Measurements from ENCODE around the gene SLC18A2. TPM values are rescaled to one million over a fixed set of nuclear protein-coding genes. Genes with fewer than 3 reads are reported as not detected.
A peak's percentile ranks its signal among the peaks of the same experiment; 100 is the strongest.

Gene SLC18A2
- total and polyA plus RNA-seq, 9 donors = 2.4 to 12.0 (median 6.3) TPM

GRCh38 chr10:117320050-117320665 is 79.2 kb downstream of the SLC18A2 start:
- H3K9me3 ChIP-seq = no peaks in the 10 kb centered on the region
- 38 to 68% (median 48%) methylated on average over 1 of the region's 1 CpG for WGBS, 3 donors
- H3K36me3 ChIP-seq = no peaks in the 10 kb centered on the region
- no peak overlapping the region for H3K4me3 ChIP-seq
- no peak overlapping the region for H3K27ac ChIP-seq
- intact Hi-C loops (cut with DNase I) = loop anchor here in 2 of 4 donors (5.0 kb wide), 1 partner anchor 103 kb away; no protein-coding TSS in a partner anchor
- H3K4me1 ChIP-seq (ENCODE audit: insufficient read depth) = no peaks in the 10 kb centered on the region
- no peak for TF ChIP-seq EP300 (IDR thresholded peaks at IDR 0.05)
- peak; percentile 21 to 55 (median 38) for TF ChIP-seq CTCF (IDR thresholded peaks at IDR 0.05)
- DNase-seq = peak in 1 of 5 donors; percentile 19
- no peaks in the 10 kb centered on the region for H3K27me3 ChIP-seq

- TF ChIP-seq EP300 (IDR thresholded peaks at IDR 0.05) (no peak), POLR2A (IDR thresholded peaks at IDR 0.05) (no peak), CTCF (IDR thresholded peaks at IDR 0.05) (no peak)
These were observed 81.3 kb downstream of the SLC18A2 start for GRCh38 chr10:117322260-117322659.

GRCh38 chr10:117324367-117324766 is 83.5 kb downstream of the SLC18A2 start:
- Histone ChIP-seq H3K4me3 (no peak overlapping the region), H3K27me3 (no peaks in the 10 kb centered on the region), H3K36me3 (no peaks in the 10 kb centered on the region), H3K9me3 (no peaks in the 10 kb centered on the region), H3K4me1 (ENCODE audit: insufficient read depth) (peaks cover 1% of the 10 kb centered on the region), H3K27ac (no peak overlapping the region)
- DNase-seq = no peak
- 97% methylated on average over 2 of the region's 2 CpGs for WGBS, 3 donors
- TF ChIP-seq CTCF (IDR thresholded peaks at IDR 0.05) (no peak), EP300 (IDR thresholded peaks at IDR 0.05) (no peak)
- intact Hi-C loops (cut with DNase I) = loop anchor here in 2 of 4 donors (5.0 kb wide), 1 partner anchor 107 kb away; no protein-coding TSS in a partner anchor

More at GRCh38 chr10:117322260-117322659, 81.3 kb downstream of the SLC18A2 start:
- no peak for DNase-seq
- Histone ChIP-seq H3K36me3 (no peaks in the 10 kb centered on the region), H3K27ac (no peak overlapping the region), H3K4me1 (ENCODE audit: insufficient read depth) (no peaks in the 10 kb centered on the region), H3K4me3 (no peak overlapping the region), H3K9me3 (no peaks in the 10 kb centered on the region), H3K27me3 (no peaks in the 10 kb centered on the region)
- intact Hi-C loops (cut with DNase I) = loop anchor here in 2 of 4 donors (5.0 kb wide), 1 partner anchor 105 kb away; no protein-coding TSS in a partner anchor
- whole genome bisulfite sequencing, 3 donors = 53 to 57% (median 56%) methylated on average over 4 of the region's 4 CpGs

- DNase-seq = no peak
- H3K27ac ChIP-seq = no peak overlapping the region
- peaks cover 1% of the 10 kb centered on the region for H3K4me1 ChIP-seq (ENCODE audit: insufficient read depth)
- TF ChIP-seq POLR2A (IDR thresholded peaks at IDR 0.05) = no peak
- no peak for TF ChIP-seq EP300 (IDR thresholded peaks at IDR 0.05)
- no peak for TF ChIP-seq CTCF (IDR thresholded peaks at IDR 0.05)
- intact Hi-C loops (cut with DNase I) = no loop called here
- no peaks in the 10 kb centered on the region for H3K9me3 ChIP-seq
- no peak overlapping the region for H3K4me3 ChIP-seq
- no peaks in the 10 kb centered on the region for H3K27me3 ChIP-seq
- H3K36me3 ChIP-seq = no peaks in the 10 kb centered on the region
These were observed 86.3 kb downstream of the SLC18A2 start for GRCh38 chr10:117327262-117327661.

Other genes with a start within 250 kb of the SLC18A2 start
- gene SHTN1, start 235.9 kb upstream of the SLC18A2 start, total RNA-seq = 10 to 100 TPM in 6 of 7 donors, 1 to 10 TPM in 1; 8.6 to 22.1 (median 20.3) TPM
- gene SHTN1, start 235.9 kb upstream of the SLC18A2 start, polyA plus RNA-seq = 10 to 100 TPM in 1 of 2 donors, 1 to 10 TPM in 1; 4.7 to 16.3 TPM
- gene VAX1, start 102.8 kb upstream of the SLC18A2 start, total RNA-seq = not detected
- not detected for gene VAX1, start 102.8 kb upstream of the SLC18A2 start, polyA plus RNA-seq
- gene KCNK18, start 43.6 kb upstream of the SLC18A2 start, total RNA-seq = not detected
- gene KCNK18, start 43.6 kb upstream of the SLC18A2 start, polyA plus RNA-seq = not detected
- gene PDZD8, start 134.3 kb downstream of the SLC18A2 start, total RNA-seq = 10 to 100 TPM; 19.3 to 49.6 (median 39.9) TPM
- gene PDZD8, start 134.3 kb downstream of the SLC18A2 start, polyA plus RNA-seq = 10 to 100 TPM in 1 of 2 donors, 1 to 10 TPM in 1; 8.0 to 24.6 TPM

All from ovary (tissue), 9 donors.